UCSD-AML1 (cell line): ENCODE results near the gene NCOA1.

Source experiments
- DNase-seq: peaks from one replicate; lab custom pipeline; 2025; ENCODE audit not compliant: unreplicated experiment; lab: John Stamatoyannopoulos, UW

The NCOA1 gene

DNA sequence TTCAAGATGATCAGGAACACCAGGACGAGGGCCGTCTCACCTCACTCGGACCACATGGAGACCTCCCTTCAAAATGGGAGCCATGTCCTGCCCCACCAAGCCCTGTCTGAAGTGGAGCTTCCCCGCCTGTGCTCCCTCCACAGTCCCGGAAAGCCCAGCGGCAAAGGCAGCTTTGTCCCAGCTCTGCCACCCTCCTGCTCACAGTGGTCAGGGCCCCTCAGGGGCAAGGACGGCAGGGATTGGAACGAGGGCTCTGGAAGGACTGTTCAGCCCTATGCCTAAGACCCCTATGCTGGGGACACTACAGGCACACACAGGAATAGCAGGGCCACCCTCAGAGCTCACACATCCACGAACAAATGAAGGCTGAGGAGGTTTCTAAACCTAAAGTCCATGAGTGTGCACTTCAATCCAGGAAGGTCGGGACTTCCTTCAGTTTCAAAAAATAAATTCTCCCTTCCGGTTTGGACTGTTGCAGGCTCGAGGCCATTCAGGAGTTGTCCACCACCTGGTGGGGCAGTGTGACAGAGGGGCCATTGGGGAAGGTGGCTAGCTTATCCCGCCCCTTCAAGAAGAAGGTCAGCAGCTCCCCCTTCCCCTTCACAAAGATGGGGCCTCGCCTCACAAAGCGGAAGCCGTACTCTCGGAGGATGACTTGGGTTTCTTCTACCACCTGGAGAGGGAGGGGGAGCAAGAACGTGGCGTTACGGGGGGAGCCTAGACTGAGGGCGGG lies 328.6 kb downstream of the NCOA1 start:
- DNase-seq = no peak

GRCh38 chr2:24820175-24820513 lies 329.1 kb downstream of the NCOA1 start:
- DNase-seq = no peak
